ENCODE measurements around the gene SMAD7. TPM values are rescaled to one million over a fixed set of nuclear protein-coding genes. Genes with fewer than 3 reads are reported as not detected.

Gene SMAD7
- total RNA-seq, 4 donors from 2014 or later = 22.5 to 54.9 (median 40.0) TPM

GRCh38 chr18:48909721-48910120 is 41.0 kb downstream of the SMAD7 start:
- TF ChIP-seq CTCF (IDR thresholded peaks at IDR 0.05) = no peak
- no peak for TF ChIP-seq EP300 (IDR thresholded peaks at IDR 0.05)
- no peak for TF ChIP-seq POLR2A (IDR thresholded peaks at IDR 0.05; ENCODE audit: low read depth)
- no peak for TF ChIP-seq POLR2AphosphoS5 (IDR thresholded peaks at IDR 0.05)
- Histone ChIP-seq H3K27me3 (no peaks in the 10 kb centered on the region), H3K36me3 (no peaks in the 10 kb centered on the region), H3K4me1 (peaks cover 0 to 3% (median 2%) of the 10 kb centered on the region in 4 donors), H3K27ac (replicated peaks in 1 of 4) (no peak overlapping the region), H3K9me3 (peaks cover 0 to 9% (median 4%) of the 10 kb centered on the region in 4 donors), H3K4me3 (no peak overlapping the region)
- no peak for DNase-seq (ENCODE audit: extremely low spot score)
- 87% methylated on average over 6 of the region's 6 CpGs for WGBS
- intact Hi-C loops (cut with DNase I) = no loop called here

GRCh38 chr18:48908916-48909315 is 41.8 kb downstream of the SMAD7 start:
- DNase-seq (ENCODE audit: extremely low spot score) = no peak
- intact Hi-C loops (cut with DNase I) = no loop called here

GRCh38 chr18:48905513-48905912 is 45.3 kb downstream of the SMAD7 start:
- Histone ChIP-seq H3K4me3 (no peak overlapping the region), H3K27ac (replicated peaks in 1 of 4) (no peak overlapping the region), H3K27me3 (no peaks in the 10 kb centered on the region), H3K36me3 (no peaks in the 10 kb centered on the region), H3K4me1 (peaks cover 20 to 24% (median 22%) of the 10 kb centered on the region in 4 donors), H3K9me3 (peaks cover 0 to 11% (median 10%) of the 10 kb centered on the region in 4 donors)
- TF ChIP-seq CTCF (IDR thresholded peaks at IDR 0.05) (no peak), POLR2A (IDR thresholded peaks at IDR 0.05; ENCODE audit: low read depth) (no peak), POLR2AphosphoS5 (IDR thresholded peaks at IDR 0.05) (no peak), EP300 (IDR thresholded peaks at IDR 0.05) (no peak)
- intact Hi-C loops (cut with DNase I) = no loop called here
- 94% methylated on average over 1 of the region's 1 CpG for WGBS
- no peak for DNase-seq (ENCODE audit: extremely low spot score)

More at GRCh38 chr18:48908916-48909315, 41.8 kb downstream of the SMAD7 start:
- Histone ChIP-seq H3K4me3 (no peak overlapping the region), H3K27me3 (no peaks in the 10 kb centered on the region), H3K9me3 (peaks cover 0 to 11% (median 10%) of the 10 kb centered on the region in 4 donors), H3K27ac (replicated peaks in 1 of 4) (no peak overlapping the region), H3K4me1 (no peaks in the 10 kb centered on the region), H3K36me3 (no peaks in the 10 kb centered on the region)
- WGBS = 73% methylated on average over 3 of the region's 3 CpGs
- no peak for TF ChIP-seq POLR2A (IDR thresholded peaks at IDR 0.05; ENCODE audit: low read depth)
- no peak for TF ChIP-seq CTCF (IDR thresholded peaks at IDR 0.05)
- TF ChIP-seq EP300 (IDR thresholded peaks at IDR 0.05) = no peak

- DNase-seq (ENCODE audit: extremely low spot score) = no peak
- Histone ChIP-seq H3K27ac (replicated peaks in 1 of 4) (no peak overlapping the region), H3K9me3 (peaks cover 0 to 11% (median 10%) of the 10 kb centered on the region in 4 donors), H3K36me3 (no peaks in the 10 kb centered on the region), H3K4me1 (peaks cover 20 to 24% (median 22%) of the 10 kb centered on the region in 4 donors), H3K4me3 (no peak overlapping the region), H3K27me3 (no peaks in the 10 kb centered on the region)
- intact Hi-C loops (cut with DNase I) = no loop called here
- TF ChIP-seq CTCF (IDR thresholded peaks at IDR 0.05) (no peak), POLR2AphosphoS5 (IDR thresholded peaks at IDR 0.05) (no peak), EP300 (IDR thresholded peaks at IDR 0.05) (no peak), POLR2A (IDR thresholded peaks at IDR 0.05; ENCODE audit: low read depth) (no peak)
- 86% methylated on average over 3 of the region's 3 CpGs for WGBS
Observed at GRCh38 chr18:48904847-48905394, 45.8 kb downstream of the SMAD7 start.

GRCh38 chr18:48904091-48904490 is 46.7 kb downstream of the SMAD7 start:
- Histone ChIP-seq H3K9me3 (peaks cover 0 to 11% (median 10%) of the 10 kb centered on the region in 4 donors), H3K4me1 (peaks cover 20 to 24% (median 22%) of the 10 kb centered on the region in 4 donors), H3K4me3 (no peak overlapping the region), H3K27me3 (no peaks in the 10 kb centered on the region), H3K36me3 (no peaks in the 10 kb centered on the region), H3K27ac (replicated peaks in 1 of 4) (no peak overlapping the region)
- no peak for DNase-seq (ENCODE audit: extremely low spot score)
- intact Hi-C loops (cut with DNase I) = no loop called here
- no peak for TF ChIP-seq CTCF (IDR thresholded peaks at IDR 0.05)
- TF ChIP-seq POLR2AphosphoS5 (IDR thresholded peaks at IDR 0.05) = no peak
- TF ChIP-seq POLR2A (IDR thresholded peaks at IDR 0.05; ENCODE audit: low read depth) = no peak
- TF ChIP-seq EP300 (IDR thresholded peaks at IDR 0.05) = no peak
- WGBS = 91% methylated on average over 2 of the region's 2 CpGs

Data from esophagus muscularis mucosa (tissue), 4 donors.